PC-9 (cell line): ENCODE measurements around the gene SETD7.

Source experiments
- CTCF ChIP-seq: fragments of 200-600 bp; sonication (generic); conservative IDR thresholded peaks from 2 replicates; pipeline ENCODE4 v1.6.1; 2017; ENCODE audit warnings: mixed run types, antibody characterized with exemption, mild to moderate bottlenecking, moderate library complexity
- EZH2 ChIP-seq: fragments of 200-600 bp; sonication (generic); IDR thresholded peaks from 2 replicates; pipeline ENCODE4 v1.8.0; 2017; ENCODE audit warnings: antibody characterized with exemption, low read depth

- TF ChIP-seq CTCF (no peak), EZH2 (no peak)
Measured at GRCh38 chr4:139501927-139502899, 53.8 kb downstream of the SETD7 start.
